Left hindlimb (tissue), 1 donor: Measurements from ENCODE around the gene ZBTB5.
"Not testable (repeated sequence)": the region's sequence is repeated elsewhere in the genome, so short reads cannot be mapped to it uniquely, and the experiment has no call there.

Experiments
- DNase-seq: peaks from one replicate; pipeline ENCODE4 v3.0.0-alpha.2; 2018

Gene ZBTB5

GRCh38 chr9:37465249-37466036 lies at the start of gene ZBTB5:
ZBTB5 (minus strand) TSS chr9:37465450; CDS start chr9:37442551, 22,899 bp downstream.
- peak; percentile 100 for DNase-seq

- no peak for DNase-seq
These were observed 49.7 kb upstream of the ZBTB5 start for GRCh38 chr9:37514999-37515398.

- DNase-seq, result not testable (repeated sequence)
These were observed 49.2 kb upstream of the ZBTB5 start for GRCh38 chr9:37514415-37514814.

- DNase-seq, result no peak
These were observed 47.2 kb upstream of the ZBTB5 start for GRCh38 chr9:37512437-37512836.

GRCh38 chr9:37511016-37512010 lies 46.1 kb upstream of the ZBTB5 start:
- no peak for DNase-seq

- not testable (repeated sequence) for DNase-seq
These were observed 44.8 kb upstream of the ZBTB5 start for GRCh38 chr9:37510053-37510452.

GRCh38 chr9:37509536-37509935 lies 44.3 kb upstream of the ZBTB5 start:
- DNase-seq, result no peak

GRCh38 chr9:37508834-37509206 lies 43.6 kb upstream of the ZBTB5 start:
- no peak for DNase-seq

GRCh38 chr9:37508135-37508833 lies 43.0 kb upstream of the ZBTB5 start:
- no peak for DNase-seq

GRCh38 chr9:37507566-37508134 lies 42.4 kb upstream of the ZBTB5 start:
- no peak for DNase-seq

GRCh38 chr9:37504605-37505004 lies 39.4 kb upstream of the ZBTB5 start:
- DNase-seq, result no peak

- DNase-seq, result no peak
These were observed 38.5 kb upstream of the ZBTB5 start for GRCh38 chr9:37503736-37504135.

- DNase-seq, result no peak
These were observed 36.8 kb upstream of the ZBTB5 start for GRCh38 chr9:37501957-37502596.

- no peak for DNase-seq
These were observed 34.0 kb upstream of the ZBTB5 start for GRCh38 chr9:37499297-37499696.

GRCh38 chr9:37498457-37498856 lies 33.2 kb upstream of the ZBTB5 start:
- no peak for DNase-seq

GRCh38 chr9:37497320-37497719 lies 32.1 kb upstream of the ZBTB5 start:
- no peak for DNase-seq

GRCh38 chr9:37496020-37496419 lies 30.8 kb upstream of the ZBTB5 start:
- no peak for DNase-seq

GRCh38 chr9:37495571-37495970 lies 30.3 kb upstream of the ZBTB5 start:
- DNase-seq, result no peak

- no peak for DNase-seq
These were observed 26.7 kb upstream of the ZBTB5 start for GRCh38 chr9:37491939-37492338.

GRCh38 chr9:37486616-37487548 lies 21.6 kb upstream of the ZBTB5 start:
- DNase-seq, result peak; percentile 67

- no peak for DNase-seq
These were observed 21.0 kb upstream of the ZBTB5 start for GRCh38 chr9:37486256-37486615.
